Mesothelial cell of epicardium (in vitro differentiated cells): ENCODE data around the gene GLT6D1. TPM values are rescaled to one million over a fixed set of nuclear protein-coding genes. Genes with fewer than 3 reads are reported as not detected.

Source experiments
- DNase-seq, 2 experiments: peaks; one replicate each; pipeline ENCODE4 v3.0.0; 2021; ENCODE audit warnings: low spot score in 2 of 2; ENCODE audit not compliant: unreplicated experiment in 2 of 2
- H3K27ac Mint-ChIP-seq: 2 replicates; pipeline ENCODE4 v1.8.0; 2021; ENCODE audit warnings: mixed read lengths
- H3K27me3 Mint-ChIP-seq: 2 replicates; pipeline ENCODE4 v1.8.0; 2021; ENCODE audit warnings: low read depth, mixed read lengths
- H3K36me3 Mint-ChIP-seq: 2 replicates; pipeline ENCODE4 v1.8.0; 2021; ENCODE audit warnings: mixed read lengths
- H3K4me1 Mint-ChIP-seq: 2 replicates; pipeline ENCODE4 v1.8.0; 2021; ENCODE audit warnings: mixed read lengths
- H3K4me3 Mint-ChIP-seq: 2 replicates; pipeline ENCODE4 v1.8.0; 2021; ENCODE audit warnings: mild to moderate bottlenecking, moderate library complexity, mixed read lengths
- H3K9me3 Mint-ChIP-seq: 2 replicates; pipeline ENCODE4 v1.8.0; 2021; ENCODE audit warnings: mixed read lengths
- CTCF ChIP-seq: fragments of 200-600 bp; sonication (generic); IDR thresholded peaks from one replicate; pipeline ENCODE4 v1.5.0; 2021; ENCODE audit warnings: antibody characterized with exemption; ENCODE audit not compliant: unreplicated experiment
- total RNA-seq: library from RNA; stranded (reverse); gene quantifications from 3 replicates; pipeline ENCODE4 v1.2.1, GENCODE V29; 2021

GLT6D1 gene
- total RNA-seq, 1 donor from 2014 or later, result not detected

- no peaks in the 10 kb centered on the region for H3K9me3 Mint-ChIP-seq
- H3K27me3 Mint-ChIP-seq, result peaks cover 12% of the 10 kb centered on the region
- TF ChIP-seq CTCF, result no peak
- no peak overlapping the region for H3K4me3 Mint-ChIP-seq
- no peak overlapping the region for H3K27ac Mint-ChIP-seq
- DNase-seq, result no peak
- H3K4me1 Mint-ChIP-seq, result no peaks in the 10 kb centered on the region
- no peaks in the 10 kb centered on the region for H3K36me3 Mint-ChIP-seq
These were observed 56.2 kb downstream of the GLT6D1 start for GRCh38 chr9:135582966-135583687.

GRCh38 chr9:135582541-135582940 is 56.8 kb downstream of the GLT6D1 start:
- Mint-ChIP-seq H3K4me3 (no peak overlapping the region), H3K9me3 (no peaks in the 10 kb centered on the region), H3K36me3 (no peaks in the 10 kb centered on the region), H3K27me3 (peaks cover 12% of the 10 kb centered on the region), H3K27ac (no peak overlapping the region), H3K4me1 (no peaks in the 10 kb centered on the region)
- TF ChIP-seq CTCF, result no peak
- DNase-seq, result peak in 1 of 2 experiments; percentile 5

- no peaks in the 10 kb centered on the region for H3K4me1 Mint-ChIP-seq
- no peaks in the 10 kb centered on the region for H3K9me3 Mint-ChIP-seq
- peaks cover 12% of the 10 kb centered on the region for H3K27me3 Mint-ChIP-seq
- H3K36me3 Mint-ChIP-seq, result no peaks in the 10 kb centered on the region
- no peak overlapping the region for H3K4me3 Mint-ChIP-seq
- DNase-seq, result no peak
- no peak for TF ChIP-seq CTCF
- H3K27ac Mint-ChIP-seq, result no peak overlapping the region
These were observed 57.5 kb downstream of the GLT6D1 start for GRCh38 chr9:135581636-135582426.

- DNase-seq, result no peak
- Mint-ChIP-seq H3K36me3 (no peaks in the 10 kb centered on the region), H3K9me3 (no peaks in the 10 kb centered on the region), H3K4me3 (no peak overlapping the region), H3K4me1 (no peaks in the 10 kb centered on the region), H3K27ac (no peak overlapping the region), H3K27me3 (peaks cover 12% of the 10 kb centered on the region)
- no peak for TF ChIP-seq CTCF
These were observed 58.5 kb downstream of the GLT6D1 start for GRCh38 chr9:135580664-135581380.

- H3K27me3 Mint-ChIP-seq, result peaks cover 12% of the 10 kb centered on the region
- no peaks in the 10 kb centered on the region for H3K9me3 Mint-ChIP-seq
- no peak for DNase-seq
- H3K27ac Mint-ChIP-seq, result no peak overlapping the region
- no peaks in the 10 kb centered on the region for H3K36me3 Mint-ChIP-seq
- no peaks in the 10 kb centered on the region for H3K4me1 Mint-ChIP-seq
- no peak for TF ChIP-seq CTCF
- no peak overlapping the region for H3K4me3 Mint-ChIP-seq
These were observed 59.3 kb downstream of the GLT6D1 start for GRCh38 chr9:135579889-135580660.
